GM13976 (cell line): ENCODE measurements around the gene GINS2.

Experiments
- DNase-seq: peaks from one replicate; pipeline ENCODE4 v3.0.0; 2012; ENCODE audit warnings: low spot score
- CTCF ChIP-seq: IDR thresholded peaks from 2 replicates; pipeline ENCODE4 v1.5.1; 2012; ENCODE audit warnings: borderline replicate concordance, mild to moderate bottlenecking; ENCODE audit not compliant: insufficient read depth; ENCODE audit errors: extremely low read depth, missing control alignments, control extremely low read depth
- in situ Hi-C: fragments of 300-500 bp; cut with MboI; formaldehyde crosslinking; loops from one replicate; pipeline ENCODE4 v1.12.0; 2022; ENCODE audit warnings: low sequenced_read_pairs, mixed read lengths, inconsistent platforms; ENCODE audit not compliant: unreplicated experiment

GINS2 gene

DNA sequence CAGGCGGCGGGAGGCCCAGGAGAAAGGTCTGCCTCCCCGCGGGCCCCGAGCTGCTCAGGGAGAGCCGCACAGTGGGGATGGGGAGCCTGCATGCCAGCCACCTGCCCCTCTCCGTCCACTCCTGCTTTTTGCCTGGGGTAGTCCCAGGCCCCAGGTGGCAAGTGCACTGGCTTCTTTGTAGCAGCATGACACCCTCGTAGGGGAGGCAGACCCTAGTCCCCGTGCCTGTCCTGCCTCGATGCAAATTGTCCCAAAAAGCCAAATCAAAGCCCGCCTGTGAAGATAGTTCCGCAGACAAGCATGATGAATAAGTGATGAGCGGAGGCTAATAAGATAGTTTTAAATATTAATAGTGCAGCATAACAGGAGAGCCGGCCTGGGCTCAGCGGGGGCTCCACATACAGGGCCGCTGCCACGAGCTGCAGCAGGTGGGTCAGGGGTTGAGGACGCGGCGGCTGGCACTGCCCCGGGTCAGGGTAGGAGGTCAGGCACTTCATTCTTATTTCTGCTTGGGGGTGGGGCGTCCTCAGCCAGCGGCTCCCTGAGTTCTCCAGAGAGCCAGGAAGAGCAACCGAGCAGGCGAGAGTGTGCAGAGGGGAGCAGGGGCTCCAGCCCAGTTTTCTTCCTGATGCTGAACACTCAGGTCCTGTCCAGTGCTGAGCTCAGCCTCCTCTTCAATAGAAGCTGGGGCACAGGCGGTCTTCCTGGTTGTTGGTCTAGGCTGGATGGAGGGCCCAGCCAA is 26.8 kb downstream of the GINS2 start:
- TF ChIP-seq CTCF, result no peak
- in situ Hi-C loops, result no loop called here
- DNase-seq, result no peak

DNA sequence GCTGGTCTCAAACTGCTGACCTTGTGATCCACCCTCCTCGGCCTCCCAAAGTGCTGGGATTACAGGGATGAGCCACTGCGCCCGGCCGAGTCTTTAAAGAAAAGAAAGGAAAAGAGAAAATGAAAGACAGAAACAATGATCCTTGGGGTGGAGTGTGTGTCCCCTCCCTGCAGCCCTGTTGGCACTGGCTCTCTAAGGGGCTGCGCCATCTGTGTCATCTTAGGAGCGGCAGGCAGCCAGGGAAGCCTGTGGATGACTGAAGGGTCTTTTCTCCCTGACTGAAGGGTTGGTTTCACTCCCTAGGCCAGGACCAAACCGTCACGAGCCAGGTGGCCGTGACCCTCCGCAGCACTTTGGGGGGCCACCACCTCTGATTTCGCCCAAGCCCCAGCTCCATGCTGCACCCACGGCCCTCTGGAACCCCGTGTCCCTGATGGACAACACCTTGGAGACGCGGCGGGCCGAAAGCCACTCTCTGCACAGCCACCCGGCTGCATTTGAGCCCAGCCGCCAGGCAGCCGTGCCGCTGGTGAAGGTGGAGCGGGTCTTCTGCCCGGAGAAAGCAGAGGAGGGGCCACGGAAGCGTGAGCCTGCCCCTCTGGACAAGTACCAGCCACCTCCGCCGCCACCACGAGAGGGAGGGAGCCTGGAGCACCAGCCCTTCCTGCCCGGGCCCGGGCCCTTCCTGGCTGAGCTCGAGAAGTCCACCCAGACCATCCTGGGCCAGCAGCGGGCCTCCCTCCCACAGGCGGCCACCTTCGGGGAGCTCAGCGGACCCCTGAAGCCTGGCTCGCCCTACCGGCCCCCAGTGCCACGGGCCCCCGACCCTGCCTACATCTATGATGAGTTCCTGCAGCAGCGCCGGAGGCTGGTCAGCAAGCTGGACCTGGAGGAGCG is 27.7 kb downstream of the GINS2 start:
- in situ Hi-C loops, result no loop called here
- no peak for DNase-seq
- no peak for TF ChIP-seq CTCF

DNA sequence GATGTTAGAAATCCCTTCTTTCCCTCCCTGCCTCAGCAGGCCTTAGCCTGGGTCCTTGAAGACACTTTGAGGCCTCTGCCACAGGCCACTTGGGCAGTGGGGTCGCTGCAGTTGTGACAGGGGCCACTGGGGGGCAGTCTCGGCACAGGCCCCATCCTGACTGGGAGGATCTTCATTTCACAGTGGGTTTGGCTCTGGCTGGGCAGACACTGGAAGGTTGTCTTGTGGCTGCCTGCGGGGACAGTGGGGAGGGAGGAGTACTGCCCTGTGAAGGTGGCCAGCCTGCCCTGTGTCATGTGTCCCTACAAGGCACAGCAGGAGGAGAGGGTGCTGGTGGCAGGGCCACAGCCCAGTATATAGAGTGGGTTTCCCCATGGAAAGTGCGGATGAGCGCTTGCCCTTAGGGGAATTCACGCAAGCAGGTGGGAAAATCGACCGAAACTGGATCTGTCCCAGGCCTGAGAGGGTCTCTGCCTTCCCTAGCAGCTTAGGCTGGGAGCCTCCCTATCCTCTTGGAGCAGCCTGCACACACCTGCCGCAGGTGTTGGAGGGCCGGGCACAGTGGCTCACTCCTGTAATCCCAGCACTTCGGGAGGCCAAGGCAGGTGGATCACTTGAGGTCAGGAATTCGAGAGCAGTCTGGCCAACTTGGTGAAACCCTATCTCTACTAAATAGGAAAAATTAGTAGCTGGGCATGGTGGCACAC is 28.8 kb downstream of the GINS2 start:
- peak; percentile 74 for TF ChIP-seq CTCF
- peak; percentile 89 for DNase-seq
- in situ Hi-C loops, result no loop called here

- in situ Hi-C loops, result no loop called here
- no peak for TF ChIP-seq CTCF
- no peak for DNase-seq
Measured at GRCh38 chr16:85659336-85659735, 29.4 kb downstream of the GINS2 start.

DNA sequence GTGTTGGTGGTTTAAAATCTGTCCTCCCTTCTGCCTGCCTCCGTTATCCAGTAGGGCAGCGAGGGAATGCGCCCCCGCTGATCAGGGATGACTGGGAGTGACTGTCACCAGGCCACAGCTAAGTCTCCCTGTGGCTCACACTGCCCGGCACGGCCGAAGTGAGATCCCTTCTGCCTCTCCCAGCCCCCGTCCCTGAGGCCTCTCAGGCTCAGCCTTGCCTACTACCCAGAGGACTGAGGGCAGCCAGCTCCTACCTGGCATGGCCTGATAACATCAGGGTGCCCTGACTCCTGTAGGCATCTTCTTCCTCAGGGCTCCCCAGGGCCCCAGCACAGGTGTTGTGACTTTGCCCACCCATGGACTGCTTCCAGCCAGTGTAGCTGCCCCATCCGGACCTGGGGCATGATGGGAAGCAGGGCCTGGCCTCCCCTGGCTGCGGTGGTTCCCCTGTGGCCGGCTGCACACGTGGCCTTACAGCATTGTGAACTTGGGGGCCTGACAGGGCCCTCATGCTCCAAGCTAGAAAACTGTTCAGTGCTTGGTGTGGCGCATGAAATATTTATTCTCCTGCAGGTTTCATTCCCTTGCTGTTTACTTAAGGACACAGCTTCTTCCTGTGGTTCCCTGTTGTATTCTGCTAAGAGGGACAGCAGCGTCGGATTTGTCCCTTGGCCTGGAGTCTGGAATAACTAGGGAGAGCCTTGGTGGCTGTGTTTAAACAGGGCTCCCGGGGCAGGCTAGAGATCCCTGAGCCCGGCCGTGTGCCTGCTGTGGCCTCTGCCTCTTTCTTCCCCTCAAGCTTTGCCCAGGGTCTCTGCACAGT is 30.0 kb downstream of the GINS2 start:
- no peak for TF ChIP-seq CTCF
- in situ Hi-C loops, result no loop called here
- no peak for DNase-seq
